Measurements from ENCODE around the gene SLC35F1.

DNA sequence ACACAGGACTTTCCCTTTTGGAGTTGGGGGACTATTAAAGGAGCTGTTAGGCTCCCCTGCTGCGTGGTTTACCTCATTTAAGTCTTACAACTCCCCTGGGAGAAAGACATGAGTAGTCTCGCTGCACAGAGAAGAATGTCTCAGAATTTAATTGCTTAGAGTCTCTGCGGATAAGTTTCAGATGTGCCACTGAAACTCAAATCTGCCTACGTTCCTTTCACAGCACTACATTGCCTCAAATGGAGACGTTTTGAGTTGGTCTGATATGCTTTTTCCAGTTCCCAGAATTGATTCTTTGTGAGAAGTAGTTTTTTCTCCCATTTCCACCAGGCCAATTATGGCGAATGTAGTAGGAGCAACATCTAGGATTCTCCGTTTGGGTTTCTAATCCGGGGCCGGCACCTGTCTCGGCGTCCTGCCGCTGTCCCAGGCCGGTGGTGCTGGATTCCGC, 532 bp upstream of the SLC35F1 start:
- TF ChIP-seq ZNF274 (IDR thresholded peaks at IDR 0.05; ENCODE audit: low read depth, low read length) (no peak), SUZ12 (IDR thresholded peaks at IDR 0.05; ENCODE audit: extremely low read depth, insufficient read depth, insufficient read length) (no peak)
